Hepatocyte (in vitro differentiated cells): Measurements from ENCODE around the gene MYCBPAP.

Source experiments
- CTCF ChIP-seq: fragments of 200-600 bp; sonication (generic); IDR thresholded peaks from 2 replicates; pipeline ENCODE4 v1.5.1; 2016; ENCODE audit warnings: antibody characterized with exemption, mild to moderate bottlenecking; ENCODE audit not compliant: poor library complexity
- EZH2 ChIP-seq: fragments of 200-600 bp; sonication (generic); IDR thresholded peaks from 2 replicates; pipeline ENCODE4 v1.6.1; 2016; ENCODE audit warnings: antibody characterized with exemption, mild to moderate bottlenecking, borderline replicate concordance

GRCh38 chr17:50540560-50541401, 32.5 kb downstream of the MYCBPAP start:
- no peak for TF ChIP-seq CTCF
- TF ChIP-seq EZH2, result no peak
